Sigmoid colon (tissue), 7 donors: ENCODE results near the gene CLTCL1. TPM values are rescaled to one million over a fixed set of nuclear protein-coding genes. Genes with fewer than 3 reads are reported as not detected.
A peak's percentile ranks its signal among the peaks of the same experiment; 100 is the strongest.
"Not testable (repeated sequence)": the region's sequence is repeated elsewhere in the genome, so short reads cannot be mapped to it uniquely, and the experiment has no call there.

Source experiments
- DNase-seq: peaks from one replicate; pipeline ENCODE4 v3.0.0-alpha.2; 2019
- H3K27ac ChIP-seq, 4 donors: fragments of 200-600 bp; sonication (generic); one replicate each; pipeline ENCODE4 v1.5.1; 2016 to 2019; ENCODE audit warnings: mild to moderate bottlenecking in 1 of 4
- H3K27me3 ChIP-seq, 3 donors: fragments of 200-600 bp; sonication (generic); one replicate each; pipeline ENCODE4 v1.5.1; 2019; ENCODE audit warnings: mild to moderate bottlenecking in 1 of 3
- H3K36me3 ChIP-seq, 4 donors: fragments of 200-600 bp; sonication (generic); one replicate each; pipeline ENCODE4 v1.5.1; 2016 to 2019
- H3K4me1 ChIP-seq, 4 donors: fragments of 200-600 bp; sonication (generic); one replicate each; pipeline ENCODE4 v1.5.1; 2017 to 2019
- H3K4me3 ChIP-seq, 4 donors: fragments of 200-600 bp; sonication (generic); one replicate each; pipeline ENCODE4 v1.5.1; 2017 to 2019; ENCODE audit warnings: mild to moderate bottlenecking in 2 of 4, moderate library complexity in 1 of 4
- H3K9me3 ChIP-seq, 4 donors: fragments of 200-600 bp in 3 of 4; sonication (generic) in 3 of 4; one replicate each; pipeline versions ENCODE4 v1.5.1 to v1.6.1; 2013 to 2019
- EP300 ChIP-seq, 4 donors: sonication (generic); formaldehyde crosslinking; IDR thresholded peaks; one replicate each; pipeline ENCODE4 v1.6.1; 2017; ENCODE audit warnings: antibody characterized with exemption in 4 of 4
- POLR2A ChIP-seq, 2 donors: fragments of 450-650 bp; IDR thresholded peaks; one replicate each; pipeline ENCODE4 v1.6.1; 2016; ENCODE audit warnings: antibody characterized with exemption in 2 of 2, mild to moderate bottlenecking in 2 of 2, moderate library complexity in 2 of 2
- POLR2AphosphoS5 ChIP-seq, 4 donors: sonication (generic); formaldehyde crosslinking; IDR thresholded peaks; one replicate each; pipeline ENCODE4 v1.6.1; 2017; ENCODE audit warnings: antibody characterized with exemption in 4 of 4
- WGBS, 2 donors: extraction: QIAGEN DNeasy Blood & Tissue Kit; methylation state at CpG; one replicate each; pipeline ENCODE4 v1.1.7; 2013; 5-methylcytosine and 5-hydroxymethylcytosine counted together
- intact Hi-C: fragments of 100-400 bp; cut with DNase I; formaldehyde crosslinking; loops from one replicate; pipeline ENCODE4 v1.15.1; 2023
- polyA plus RNA-seq, 3 donors: library from polyadenylated mRNA; stranded (reverse); fragments of 200-250 nt; gene quantifications; one replicate each; pipeline ENCODE4 v1.2.3, GENCODE V29; 2013
- total RNA-seq, 4 donors: library from RNA; depleted of rRNA; stranded (reverse); fragments of >200 nt; gene quantifications; one replicate each; pipeline ENCODE4 v1.1.0, GENCODE V29; 2016
- TF ChIP-seq, protein P1 (sequence below), 4 experiments: fragments of 450-650 bp in 3 of 4; fragments of 200-600 bp in 1 of 4; IDR thresholded peaks; one replicate each; pipeline ENCODE4 v1.5.1; 2016 to 2019; ENCODE audit warnings: antibody characterized with exemption in 4 of 4, mild to moderate bottlenecking in 3 of 4, moderate library complexity in 2 of 4
- donor health status: healthy with polysubstance abuse.
- donor health status: Bipolar disorder and iron deficiency.
- donor health status: healthy.

CLTCL1 gene
- total and polyA plus RNA-seq, 7 donors = 0.92 to 5.0 (median 2.4) TPM

GRCh38 chr22:19285831-19286230 is 5.7 kb downstream of the CLTCL1 start:
- no peak overlapping the region for H3K4me3 ChIP-seq
- 40 to 78% methylated on average over 1 of the region's 1 CpG for WGBS, 2 donors
- intact Hi-C loops = no loop called here
- TF ChIP-seq, protein P1, sequence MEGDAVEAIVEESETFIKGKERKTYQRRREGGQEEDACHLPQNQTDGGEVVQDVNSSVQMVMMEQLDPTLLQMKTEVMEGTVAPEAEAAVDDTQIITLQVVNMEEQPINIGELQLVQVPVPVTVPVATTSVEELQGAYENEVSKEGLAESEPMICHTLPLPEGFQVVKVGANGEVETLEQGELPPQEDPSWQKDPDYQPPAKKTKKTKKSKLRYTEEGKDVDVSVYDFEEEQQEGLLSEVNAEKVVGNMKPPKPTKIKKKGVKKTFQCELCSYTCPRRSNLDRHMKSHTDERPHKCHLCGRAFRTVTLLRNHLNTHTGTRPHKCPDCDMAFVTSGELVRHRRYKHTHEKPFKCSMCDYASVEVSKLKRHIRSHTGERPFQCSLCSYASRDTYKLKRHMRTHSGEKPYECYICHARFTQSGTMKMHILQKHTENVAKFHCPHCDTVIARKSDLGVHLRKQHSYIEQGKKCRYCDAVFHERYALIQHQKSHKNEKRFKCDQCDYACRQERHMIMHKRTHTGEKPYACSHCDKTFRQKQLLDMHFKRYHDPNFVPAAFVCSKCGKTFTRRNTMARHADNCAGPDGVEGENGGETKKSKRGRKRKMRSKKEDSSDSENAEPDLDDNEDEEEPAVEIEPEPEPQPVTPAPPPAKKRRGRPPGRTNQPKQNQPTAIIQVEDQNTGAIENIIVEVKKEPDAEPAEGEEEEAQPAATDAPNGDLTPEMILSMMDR (IDR thresholded peaks at IDR 0.05) = no peak
- TF ChIP-seq EP300 (IDR thresholded peaks at IDR 0.05) = no peak
- no peak for TF ChIP-seq POLR2A (IDR thresholded peaks at IDR 0.05)
- TF ChIP-seq POLR2AphosphoS5 (IDR thresholded peaks at IDR 0.05) = no peak
- H3K27ac ChIP-seq = peak overlapping the region in 2 of 4 donors; percentile 0 to 10
- peaks cover 0 to 10% (median 3%) of the 10 kb centered on the region in 4 donors for H3K4me1 ChIP-seq
- H3K27me3 ChIP-seq = no peaks in the 10 kb centered on the region
- H3K9me3 ChIP-seq = no peaks in the 10 kb centered on the region
- no peak for DNase-seq
- no peaks in the 10 kb centered on the region for H3K36me3 ChIP-seq

- 96 to 97% methylated on average over 10 of the region's 10 CpGs for WGBS, 2 donors
- DNase-seq, H3K36me3 ChIP-seq, H3K4me1 ChIP-seq, intact Hi-C loops, H3K4me3 ChIP-seq, H3K27ac ChIP-seq, H3K9me3 ChIP-seq, H3K27me3 ChIP-seq: not testable (repeated sequence)
Observed at GRCh38 chr22:19279143-19279542, 12.4 kb downstream of the CLTCL1 start.

GRCh38 chr22:19277785-19278184 is 13.7 kb downstream of the CLTCL1 start:
- intact Hi-C loops = no loop called here
- no peak for DNase-seq
- 95 to 96% methylated on average over 8 of the region's 8 CpGs for WGBS, 2 donors
- no peaks in the 10 kb centered on the region for H3K36me3 ChIP-seq
- no peaks in the 10 kb centered on the region for H3K4me1 ChIP-seq
- H3K4me3 ChIP-seq = no peak overlapping the region
- no peak overlapping the region for H3K27ac ChIP-seq
- TF ChIP-seq EP300 (IDR thresholded peaks at IDR 0.05) (no peak), POLR2A (IDR thresholded peaks at IDR 0.05) (no peak), POLR2AphosphoS5 (IDR thresholded peaks at IDR 0.05) (no peak)
- TF ChIP-seq, protein P1 (IDR thresholded peaks at IDR 0.05) = no peak
- no peaks in the 10 kb centered on the region for H3K9me3 ChIP-seq
- H3K27me3 ChIP-seq = no peaks in the 10 kb centered on the region

DNA sequence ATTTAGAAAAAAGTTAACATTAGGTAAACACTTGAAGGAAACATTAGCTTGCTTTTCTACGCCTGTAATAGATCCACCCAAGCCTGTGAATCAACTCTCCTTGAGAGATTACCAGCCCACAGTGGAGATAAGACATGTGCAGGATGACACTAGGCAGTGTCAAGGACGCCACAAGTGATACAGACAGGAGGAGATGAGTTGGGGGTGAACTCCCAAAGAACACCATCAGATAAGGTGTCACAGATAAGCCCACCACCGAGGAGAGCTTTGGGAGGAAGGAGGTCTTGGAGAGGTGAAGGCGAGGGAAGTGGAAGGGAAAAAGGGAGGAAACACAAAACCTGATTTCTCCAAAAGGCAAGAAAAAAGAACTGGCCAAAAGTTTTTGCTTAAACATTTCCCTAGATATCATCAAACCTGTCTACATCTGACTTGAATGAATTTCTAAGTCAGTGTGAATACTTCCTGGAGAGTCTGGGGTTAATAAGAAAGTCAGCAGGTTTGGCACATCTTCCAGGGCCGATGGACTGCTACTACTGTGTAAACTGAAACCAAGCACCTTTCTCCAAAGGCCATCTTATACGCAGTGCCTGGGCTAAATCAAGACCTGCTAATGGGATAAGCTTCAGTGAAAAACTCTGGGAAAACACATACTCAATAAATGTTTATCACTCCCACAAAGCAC is 15.5 kb downstream of the CLTCL1 start:
- H3K36me3 ChIP-seq = no peaks in the 10 kb centered on the region
- no peaks in the 10 kb centered on the region for H3K4me1 ChIP-seq
- H3K27me3 ChIP-seq = no peaks in the 10 kb centered on the region
- no peak overlapping the region for H3K27ac ChIP-seq
- no peak for TF ChIP-seq POLR2A (IDR thresholded peaks at IDR 0.05)
- TF ChIP-seq, protein P1 (IDR thresholded peaks at IDR 0.05) = no peak
- TF ChIP-seq POLR2AphosphoS5 (IDR thresholded peaks at IDR 0.05) = no peak
- no peak for TF ChIP-seq EP300 (IDR thresholded peaks at IDR 0.05)
- DNase-seq = no peak
- intact Hi-C loops = no loop called here
- no peak overlapping the region for H3K4me3 ChIP-seq
- WGBS, 2 donors = 51 to 65% methylated on average over 6 of the region's 6 CpGs
- no peaks in the 10 kb centered on the region for H3K9me3 ChIP-seq

DNA sequence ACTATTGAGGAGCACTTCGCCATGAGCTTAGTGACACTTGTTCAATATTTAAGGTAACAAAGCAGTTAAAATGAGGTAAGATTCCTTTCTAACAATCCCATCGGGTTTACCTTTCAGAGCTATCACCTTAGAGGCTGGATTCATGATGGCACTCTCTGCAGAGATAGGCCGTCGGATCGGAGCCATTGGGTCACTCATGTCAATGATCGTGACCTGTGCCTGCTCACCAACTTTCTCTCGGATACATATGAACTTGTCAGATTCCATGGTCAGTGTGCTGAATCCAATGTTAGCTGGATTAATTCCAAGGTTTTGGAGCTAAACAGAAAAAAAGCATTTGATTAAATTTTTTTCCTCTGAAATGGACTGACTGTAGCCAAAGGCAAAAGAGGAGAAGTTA is 16.0 kb downstream of the CLTCL1 start:
- Histone ChIP-seq H3K27ac (no peak overlapping the region), H3K4me1 (no peaks in the 10 kb centered on the region), H3K4me3 (no peak overlapping the region), H3K36me3 (no peaks in the 10 kb centered on the region), H3K9me3 (no peaks in the 10 kb centered on the region), H3K27me3 (no peaks in the 10 kb centered on the region)
- TF ChIP-seq EP300 (IDR thresholded peaks at IDR 0.05) = no peak
- no peak for TF ChIP-seq POLR2A (IDR thresholded peaks at IDR 0.05)
- TF ChIP-seq, protein P1 (IDR thresholded peaks at IDR 0.05) = no peak
- no peak for TF ChIP-seq POLR2AphosphoS5 (IDR thresholded peaks at IDR 0.05)
- DNase-seq = no peak
- intact Hi-C loops = no loop called here
- WGBS, 2 donors = 96% methylated on average over 7 of the region's 7 CpGs
